PC-9 (cell line): ENCODE results near the gene LARP7. TPM values are rescaled to one million over a fixed set of nuclear protein-coding genes. Genes with fewer than 3 reads are reported as not detected.

Experiments
- BruUV-seq: library from RNA; stranded (reverse); fragments of 400-500 nt; replicated peaks from 2 replicates; lab custom pipeline; 2021; lab: Mats Ljungman, UMichigan
- CTCF ChIA-PET: fragments of 300-600 bp; sonication (Branson Sonifier 250); formaldehyde crosslinking; loops from one replicate; lab custom pipeline; 2022; ENCODE audit warnings: antibody characterized with exemption; lab: Charles Lee
- POLR2A ChIA-PET: fragments of 300-600 bp; sonication (Branson Sonifier 250); formaldehyde crosslinking; loops from one replicate; lab custom pipeline; 2022; ENCODE audit warnings: antibody characterized with exemption; ENCODE audit not compliant: unreplicated experiment; lab: Charles Lee
- DNase-seq, 2 experiments: peaks; one replicate each; pipeline versions ENCODE4 v3.0.0 to v3.0.0-alpha.2; 2015 to 2022; ENCODE audit warnings: mixed read lengths in 1 of 2
- H2AFZ ChIP-seq: fragments of 200-600 bp; sonication (generic); 2 replicates; pipeline ENCODE4 v1.8.1; 2017; ENCODE audit warnings: antibody characterized with exemption
- H3F3A ChIP-seq: fragments of 200-600 bp; sonication (generic); 2 replicates; pipeline ENCODE4 v1.8.1; 2017; ENCODE audit warnings: antibody characterized with exemption, mild to moderate bottlenecking, low read depth; ENCODE audit not compliant: insufficient read depth
- H3K27ac ChIP-seq: fragments of 200-600 bp; sonication (generic); 2 replicates; pipeline ENCODE4 v1.6.1; 2016; ENCODE audit warnings: mixed run types
- H3K27me3 ChIP-seq: fragments of 200-600 bp; sonication (generic); 2 replicates; pipeline ENCODE4 v1.6.1; 2016; ENCODE audit warnings: low read depth, mixed run types; ENCODE audit not compliant: insufficient read depth
- H3K36me3 ChIP-seq: fragments of 200-600 bp; sonication (generic); 2 replicates; pipeline ENCODE4 v1.6.1; 2016; ENCODE audit warnings: low read depth, mixed run types
- H3K4me1 ChIP-seq: fragments of 200-600 bp; sonication (generic); replicated peaks from 2 replicates; pipeline ENCODE4 v1.6.1; 2016; ENCODE audit warnings: mixed run types; ENCODE audit not compliant: insufficient read depth
- H3K4me2 ChIP-seq: fragments of 200-600 bp; sonication (generic); 2 replicates; pipeline ENCODE4 v1.6.1; 2017; ENCODE audit warnings: mixed run types
- H3K4me3 ChIP-seq: fragments of 200-600 bp; sonication (generic); 2 replicates; pipeline ENCODE4 v1.6.1; 2016; ENCODE audit warnings: mixed run types
- H3K79me2 ChIP-seq: fragments of 200-600 bp; sonication (generic); 2 replicates; pipeline ENCODE4 v1.6.1; 2017; ENCODE audit warnings: low read depth, mixed run types
- H3K9me2 ChIP-seq: fragments of 200-600 bp; sonication (generic); 2 replicates; pipeline ENCODE4 v1.8.1; 2017; ENCODE audit warnings: mild to moderate bottlenecking; ENCODE audit not compliant: insufficient read depth
- H3K9me3 ChIP-seq: fragments of 200-600 bp; sonication (generic); 2 replicates; pipeline ENCODE4 v1.8.1; 2016; ENCODE audit warnings: low read depth; ENCODE audit not compliant: insufficient read depth
- H4K20me1 ChIP-seq: fragments of 200-600 bp; sonication (generic); 2 replicates; pipeline ENCODE4 v1.8.1; 2017; ENCODE audit not compliant: insufficient read depth
- CTCF ChIP-seq: fragments of 200-600 bp; sonication (generic); conservative IDR thresholded peaks from 2 replicates; pipeline ENCODE4 v1.6.1; 2017; ENCODE audit warnings: mixed run types, antibody characterized with exemption, mild to moderate bottlenecking, moderate library complexity
- EZH2 ChIP-seq: fragments of 200-600 bp; sonication (generic); IDR thresholded peaks from 2 replicates; pipeline ENCODE4 v1.8.0; 2017; ENCODE audit warnings: antibody characterized with exemption, low read depth
- intact Hi-C: fragments of 100-400 bp; cut with micrococcal nuclease; formaldehyde crosslinking; loops from one replicate; pipeline ENCODE4 v1.10.0; 2022; ENCODE audit not compliant: unreplicated experiment
- total RNA-seq: library from RNA; stranded (reverse); gene quantifications from 2 replicates; pipeline ENCODE4 v1.2.3, GENCODE V29; 2021

LARP7 gene
- total RNA-seq, 1 experiment from 2014 or later = 47.8 TPM

- TF ChIP-seq CTCF (no peak), EZH2 (no peak)
- Histone ChIP-seq H3K4me1 (no peaks in the 10 kb centered on the region), H3K9me3 (no peaks in the 10 kb centered on the region), H3F3A (0 out of 2 replicates have a peak, but pooled peaks cover 6% of the 10 kb centered on the region), H3K4me2 (no peak overlapping the region), H3K9me2 (no peaks in the 10 kb centered on the region), H3K4me3 (no peak overlapping the region), H2AFZ (no peak overlapping the region), H3K27me3 (no peaks in the 10 kb centered on the region), H3K27ac (no peak overlapping the region), H3K36me3 (peaks cover 19% of the 10 kb centered on the region; the same call in 1 of the 2 replicates), H3K79me2 (no peaks in the 10 kb centered on the region), H4K20me1 (peaks cover 10% of the 10 kb centered on the region; the same call in 1 of the 2 replicates)
- intact Hi-C loops = no loop called here
- ChIA-PET POLR2A (no interaction called here), CTCF (no interaction called here)
- DNase-seq = no peak
- no TSS peak for BruUV-seq
Measured at GRCh38 chr4:112645541-112646329, 8.8 kb downstream of the LARP7 start.

GRCh38 chr4:112646632-112647537, 9.9 kb downstream of the LARP7 start:
- Histone ChIP-seq H3F3A (0 out of 2 replicates have a peak, but pooled peaks cover 6% of the 10 kb centered on the region), H3K27ac (no peak overlapping the region), H3K9me2 (no peaks in the 10 kb centered on the region), H3K4me3 (no peak overlapping the region), H4K20me1 (peaks cover 6% of the 10 kb centered on the region; the same call in 1 of the 2 replicates), H3K9me3 (no peaks in the 10 kb centered on the region), H3K27me3 (no peaks in the 10 kb centered on the region), H3K36me3 (peaks cover 23% of the 10 kb centered on the region; the same call in 1 of the 2 replicates), H3K4me2 (no peak overlapping the region), H3K79me2 (no peaks in the 10 kb centered on the region), H2AFZ (no peak overlapping the region), H3K4me1 (no peaks in the 10 kb centered on the region)
- DNase-seq = no peak
- intact Hi-C loops = no loop called here
- POLR2A ChIA-PET = no interaction called here
- TF ChIP-seq EZH2 (no peak), CTCF (no peak)
- CTCF ChIA-PET = no interaction called here
- TSS peak; percentile 56 for BruUV-seq

GRCh38 chr4:112647785-112648184, 10.8 kb downstream of the LARP7 start:
- no TSS peak for BruUV-seq
- 0 out of 2 replicates have a peak, but pooled peaks cover 6% of the 10 kb centered on the region for H3F3A ChIP-seq
- intact Hi-C loops = no loop called here
- no peak overlapping the region for H3K4me3 ChIP-seq
- H3K4me2 ChIP-seq = no peak overlapping the region
- H3K27me3 ChIP-seq = no peaks in the 10 kb centered on the region
- no peaks in the 10 kb centered on the region for H3K9me2 ChIP-seq
- no peaks in the 10 kb centered on the region for H3K79me2 ChIP-seq
- no peaks in the 10 kb centered on the region for H3K9me3 ChIP-seq
- no peaks in the 10 kb centered on the region for H3K4me1 ChIP-seq
- ChIA-PET CTCF (no interaction called here), POLR2A (no interaction called here)
- no peak overlapping the region for H3K27ac ChIP-seq
- peaks cover 4% of the 10 kb centered on the region; the same call in 1 of the 2 replicates for H4K20me1 ChIP-seq
- TF ChIP-seq EZH2 = no peak
- TF ChIP-seq CTCF = no peak
- no peak overlapping the region for H2AFZ ChIP-seq
- H3K36me3 ChIP-seq = peaks cover 30% of the 10 kb centered on the region; the same call in 1 of the 2 replicates
- no peak for DNase-seq
